Ascending aorta (tissue), 2 donors: Measurements from ENCODE around the gene APBB2. TPM values are rescaled to one million over a fixed set of nuclear protein-coding genes. Genes with fewer than 3 reads are reported as not detected.

ENCODE experiments used
- DNase-seq, 2 donors: peaks; one replicate each; pipeline ENCODE4 v3.0.0-alpha.2; 2019; ENCODE audit warnings: low spot score in 2 of 2
- H3K27ac ChIP-seq, 2 donors: fragments of 200-600 bp; sonication (generic); one replicate each; pipeline ENCODE4 v1.5.1; 2016 to 2017; ENCODE audit warnings: mild to moderate bottlenecking in 1 of 2
- H3K27me3 ChIP-seq: fragments of 200-600 bp; sonication (generic); one replicate; pipeline ENCODE4 v1.5.1; 2017
- H3K36me3 ChIP-seq, 2 donors: fragments of 200-600 bp; sonication (generic); one replicate each; pipeline ENCODE4 v1.5.1; 2016
- H3K4me1 ChIP-seq, 2 donors: fragments of 200-600 bp; sonication (generic); one replicate each; pipeline ENCODE4 v1.5.1; 2016 to 2017; ENCODE audit warnings: mild to moderate bottlenecking in 1 of 2
- H3K4me3 ChIP-seq, 2 donors: fragments of 200-600 bp; sonication (generic); one replicate each; pipeline ENCODE4 v1.5.1; 2016 to 2017; ENCODE audit warnings: mild to moderate bottlenecking in 1 of 2
- H3K9me3 ChIP-seq, 2 donors: fragments of 200-600 bp; sonication (generic); one replicate each; pipeline ENCODE4 v1.5.1; 2016
- intact Hi-C: fragments of 100-400 bp; cut with DNase I; formaldehyde crosslinking; loops from one replicate; pipeline ENCODE4 v1.15.1; 2023
- total RNA-seq: library from RNA; depleted of rRNA; stranded (reverse); fragments of >200 nt; gene quantifications from one replicate; pipeline ENCODE4 v1.1.0, GENCODE V29; 2016
- TF ChIP-seq, protein P1 (sequence below), 3 experiments: fragments of 200-600 bp in 2 of 3; fragments of 450-650 bp in 1 of 3; sonication (generic) in 2 of 3; IDR thresholded peaks; one replicate each; pipeline ENCODE4 v1.5.1; 2016 to 2019; ENCODE audit warnings: antibody characterized with exemption in 3 of 3, mild to moderate bottlenecking in 1 of 3, moderate library complexity in 1 of 3

APBB2 gene
- total RNA-seq, 1 donor from 2014 or later = 51.4 TPM

DNA sequence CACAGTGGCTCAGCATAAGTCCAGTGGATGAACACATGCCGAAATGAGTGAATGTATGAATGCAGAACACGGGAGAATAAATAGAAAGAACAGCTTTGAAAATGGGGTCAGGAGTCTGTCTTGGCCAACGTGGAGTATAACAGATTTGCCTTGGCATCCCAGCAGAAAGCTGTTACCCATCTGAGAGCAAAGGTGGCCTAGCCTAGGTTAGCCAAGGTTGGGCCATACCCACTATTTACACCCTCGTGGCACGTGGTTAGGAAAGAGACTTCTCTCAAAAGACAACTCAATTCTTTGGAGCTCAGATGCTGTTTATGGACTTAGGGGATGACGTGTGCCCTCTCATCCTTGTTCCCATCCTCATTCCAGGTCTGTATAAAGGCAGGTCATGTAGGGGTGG lies 337.3 kb downstream of the APBB2 start:
- H3K9me3 ChIP-seq = no peaks in the 10 kb centered on the region
- intact Hi-C loops = no loop called here
- peak overlapping the region; percentile 82 to 92 for H3K27ac ChIP-seq
- TF ChIP-seq, protein P1, sequence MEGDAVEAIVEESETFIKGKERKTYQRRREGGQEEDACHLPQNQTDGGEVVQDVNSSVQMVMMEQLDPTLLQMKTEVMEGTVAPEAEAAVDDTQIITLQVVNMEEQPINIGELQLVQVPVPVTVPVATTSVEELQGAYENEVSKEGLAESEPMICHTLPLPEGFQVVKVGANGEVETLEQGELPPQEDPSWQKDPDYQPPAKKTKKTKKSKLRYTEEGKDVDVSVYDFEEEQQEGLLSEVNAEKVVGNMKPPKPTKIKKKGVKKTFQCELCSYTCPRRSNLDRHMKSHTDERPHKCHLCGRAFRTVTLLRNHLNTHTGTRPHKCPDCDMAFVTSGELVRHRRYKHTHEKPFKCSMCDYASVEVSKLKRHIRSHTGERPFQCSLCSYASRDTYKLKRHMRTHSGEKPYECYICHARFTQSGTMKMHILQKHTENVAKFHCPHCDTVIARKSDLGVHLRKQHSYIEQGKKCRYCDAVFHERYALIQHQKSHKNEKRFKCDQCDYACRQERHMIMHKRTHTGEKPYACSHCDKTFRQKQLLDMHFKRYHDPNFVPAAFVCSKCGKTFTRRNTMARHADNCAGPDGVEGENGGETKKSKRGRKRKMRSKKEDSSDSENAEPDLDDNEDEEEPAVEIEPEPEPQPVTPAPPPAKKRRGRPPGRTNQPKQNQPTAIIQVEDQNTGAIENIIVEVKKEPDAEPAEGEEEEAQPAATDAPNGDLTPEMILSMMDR (IDR thresholded peaks at IDR 0.05) = no peak
- peaks cover 0 to 7% of the 10 kb centered on the region in 2 donors for H3K36me3 ChIP-seq
- peak in 1 of 2 donors; percentile 37 for DNase-seq
- H3K4me1 ChIP-seq = peaks cover 3 to 14% of the 10 kb centered on the region in 2 donors
- H3K27me3 ChIP-seq = no peaks in the 10 kb centered on the region
- no peak overlapping the region for H3K4me3 ChIP-seq

DNA sequence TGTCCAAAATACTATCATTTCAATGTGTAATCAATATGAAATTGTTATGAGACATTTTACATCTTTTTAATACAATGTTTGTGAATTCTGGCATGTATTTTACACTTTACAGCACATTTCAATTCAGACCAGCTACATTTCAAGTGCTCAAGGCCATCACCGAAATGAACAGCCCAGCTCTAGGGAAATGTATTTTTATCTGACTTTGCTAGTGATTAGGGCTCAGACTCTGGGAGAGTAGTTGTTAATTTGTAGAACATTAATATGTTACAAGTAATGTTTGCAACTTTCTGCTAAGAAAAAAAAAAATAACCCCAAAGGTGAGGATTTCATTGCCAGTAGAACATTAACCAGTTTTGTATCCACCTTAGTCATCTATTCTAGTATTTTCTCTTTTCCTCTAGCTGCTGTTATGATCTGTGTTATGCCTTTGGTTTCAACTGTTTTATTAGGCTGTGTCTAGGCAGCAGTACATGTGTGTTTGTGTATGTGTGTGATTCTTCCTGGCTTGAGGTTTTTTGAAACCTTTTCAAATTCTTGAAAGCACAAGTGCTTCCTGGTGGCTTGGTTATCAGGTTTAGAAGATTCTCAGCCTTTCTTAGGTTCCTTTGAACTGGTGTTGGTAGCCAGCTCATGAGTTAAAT lies 338.7 kb downstream of the APBB2 start:
- intact Hi-C loops = no loop called here
- Histone ChIP-seq H3K9me3 (no peaks in the 10 kb centered on the region), H3K27me3 (no peaks in the 10 kb centered on the region), H3K4me1 (peaks cover 3 to 14% of the 10 kb centered on the region in 2 donors), H3K36me3 (peaks cover 0 to 12% of the 10 kb centered on the region in 2 donors), H3K4me3 (no peak overlapping the region), H3K27ac (peak overlapping the region; percentile 24 to 26)
- DNase-seq = no peak
- TF ChIP-seq, protein P1 (IDR thresholded peaks at IDR 0.05) = no peak

DNA sequence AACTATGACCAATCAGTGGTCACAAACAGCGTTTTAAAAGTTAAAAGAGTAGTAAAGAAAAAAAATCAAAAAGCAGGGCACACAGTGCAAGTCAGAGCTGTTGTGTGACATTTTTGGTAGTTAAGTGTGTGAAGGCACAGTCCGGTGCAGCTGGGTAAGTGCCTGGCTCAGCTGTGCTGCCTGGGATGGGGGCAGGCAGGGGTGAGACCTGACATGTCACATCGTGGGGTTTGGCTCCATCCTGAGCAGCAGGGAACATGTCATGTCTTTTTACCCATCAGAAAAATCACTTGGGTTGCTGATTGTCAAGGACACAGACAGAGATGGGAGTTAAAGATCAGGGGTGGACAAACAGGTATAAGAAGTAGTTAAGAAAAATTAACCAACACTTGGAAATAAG lies 339.4 kb downstream of the APBB2 start:
- Histone ChIP-seq H3K4me3 (no peak overlapping the region), H3K4me1 (peaks cover 3 to 14% of the 10 kb centered on the region in 2 donors), H3K9me3 (no peaks in the 10 kb centered on the region), H3K27me3 (no peaks in the 10 kb centered on the region), H3K36me3 (peaks cover 0 to 7% of the 10 kb centered on the region in 2 donors), H3K27ac (peak overlapping the region in 1 of 2 donors; percentile 24)
- intact Hi-C loops = no loop called here
- DNase-seq = peak in 1 of 2 donors; percentile 53
- TF ChIP-seq, protein P1 (IDR thresholded peaks at IDR 0.05) = no peak

DNA sequence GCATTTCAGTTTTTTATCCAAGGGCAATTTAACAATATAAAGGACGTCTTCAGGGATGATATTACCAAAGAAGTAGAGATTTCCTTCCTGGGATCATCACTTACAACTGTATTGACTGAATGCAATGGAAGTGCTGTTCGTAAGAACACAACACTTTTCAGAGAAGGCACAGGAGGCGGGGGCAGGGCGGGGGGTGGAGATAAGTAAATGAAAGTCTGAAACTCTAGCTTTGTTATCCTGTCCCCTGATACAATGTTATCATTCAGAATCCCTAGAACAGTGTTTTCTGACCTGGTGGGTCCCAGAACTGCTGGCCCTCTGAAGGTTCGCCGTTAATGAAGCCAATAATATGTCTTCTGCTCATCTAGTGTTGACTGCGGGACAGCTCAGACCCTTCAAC lies 340.0 kb downstream of the APBB2 start:
- Histone ChIP-seq H3K4me3 (no peak overlapping the region), H3K36me3 (peaks cover 0 to 6% of the 10 kb centered on the region in 2 donors), H3K9me3 (no peaks in the 10 kb centered on the region), H3K27ac (no peak overlapping the region), H3K27me3 (no peaks in the 10 kb centered on the region), H3K4me1 (peaks cover 3 to 11% of the 10 kb centered on the region in 2 donors)
- intact Hi-C loops = no loop called here
- peak in 1 of 2 donors; percentile 28 for DNase-seq
- TF ChIP-seq, protein P1 (IDR thresholded peaks at IDR 0.05) = no peak

DNA sequence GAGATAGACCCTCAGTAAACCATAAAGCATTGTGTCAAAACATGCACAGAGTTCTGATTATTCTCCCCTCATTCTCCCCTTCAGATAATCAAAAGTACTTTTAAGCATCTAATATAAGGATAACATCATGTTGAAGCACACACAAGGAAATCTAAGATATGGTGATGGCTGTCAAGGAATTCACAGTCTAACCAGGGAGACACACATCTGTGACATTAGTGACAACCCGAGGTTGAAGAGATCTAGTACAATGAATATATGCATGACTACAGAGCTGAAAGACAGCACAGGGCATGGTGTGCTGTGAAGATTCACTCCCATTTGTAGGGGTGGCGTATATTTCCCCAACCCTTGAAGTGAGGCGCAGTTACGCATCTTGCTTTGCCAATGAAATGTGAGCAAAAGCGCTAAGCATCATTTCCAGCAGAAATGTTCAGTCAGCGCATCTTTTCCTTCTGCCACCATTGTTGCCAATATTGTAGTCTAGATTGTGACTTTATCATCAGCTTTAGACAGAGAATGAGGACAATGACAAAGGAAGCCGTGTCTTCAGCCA lies 342.6 kb downstream of the APBB2 start:
- TF ChIP-seq, protein P1 (IDR thresholded peaks at IDR 0.05) = no peak
- Histone ChIP-seq H3K4me1 (no peaks in the 10 kb centered on the region), H3K27me3 (no peaks in the 10 kb centered on the region), H3K27ac (no peak overlapping the region), H3K36me3 (peaks cover 0 to 9% of the 10 kb centered on the region in 2 donors), H3K4me3 (no peak overlapping the region), H3K9me3 (no peaks in the 10 kb centered on the region)
- intact Hi-C loops = no loop called here
- peak in 1 of 2 donors; percentile 19 for DNase-seq
